ENCODE measurements around the gene LARP1B. TPM values are rescaled to one million over a fixed set of nuclear protein-coding genes. Genes with fewer than 3 reads are reported as not detected.
"Not testable (repeated sequence)": the region's sequence is repeated elsewhere in the genome, so short reads cannot be mapped to it uniquely, and the experiment has no call there.

Gene LARP1B
- total and polyA plus RNA-seq, 9 of the 15 experiments (the other 6 are each of a cell fraction or from before 2014, with no cell fraction given) = 19.2 to 59.7 (median 37.9) TPM

GRCh38 chr4:128256539-128256938 lies 195.4 kb downstream of the LARP1B start (continued):
- TF ChIP-seq CREB3 (tag; conservative IDR thresholded peaks at IDR 0.05; ENCODE audit: low read depth) (no peak), FUS (optimal IDR thresholded peaks at IDR 0.05; ENCODE audit: low read depth, low read length) (no peak)

GRCh38 chr4:128258166-128258565 lies 197.1 kb downstream of the LARP1B start:
- intact Hi-C loops (cut with micrococcal nuclease); POLR2A ChIA-PET; CTCF ChIA-PET (ENCODE audit: low intra/inter-chr PET ratio); H3K36me3 ChIP-seq (ENCODE audit: control insufficient read depth, insufficient read depth, low read length); ATAC-seq; H2AFZ ChIP-seq (ENCODE audit: low read depth, low read length); H3K9me1 ChIP-seq (ENCODE audit: control insufficient read depth, insufficient read depth, low read length); H3K4me2 ChIP-seq (ENCODE audit: insufficient read depth, low read length); FAIRE-seq; H3K27me3 ChIP-seq (ENCODE audit: control insufficient read depth in 2 of 2, insufficient read depth in 2 of 2, low read length in 2 of 2); H3K27ac ChIP-seq (ENCODE audit: extremely low read depth, low read depth, low read length); H3K79me2 ChIP-seq (ENCODE audit: control insufficient read depth, insufficient read depth, low read length); in situ Hi-C loops (cut with MboI); H3K4me1 ChIP-seq (replicated peaks in 1 of 2; ENCODE audit: control insufficient read depth in 2 of 2, insufficient read depth in 2 of 2, low read length in 2 of 2); H3K9ac ChIP-seq (ENCODE audit: insufficient read depth in 1 of 2, low read depth in 2 of 2, low read length in 2 of 2); H3K9me3 ChIP-seq (replicated peaks; ENCODE audit: control insufficient read depth, insufficient read depth, low read depth, low read length); H4K20me1 ChIP-seq (replicated peaks; ENCODE audit: control insufficient read depth, insufficient read depth, low read length); BruUV-seq (replicated peaks); H3K4me3 ChIP-seq; DNase-seq (ENCODE audit: extremely low read depth in 1 of 4, low spot score in 3 of 4): not testable (repeated sequence)
- WGBS (ENCODE audit: insufficient coverage, low coverage, missing lambda C conversion rate) = 40% methylated on average over 4 of the region's 4 CpGs

DNA sequence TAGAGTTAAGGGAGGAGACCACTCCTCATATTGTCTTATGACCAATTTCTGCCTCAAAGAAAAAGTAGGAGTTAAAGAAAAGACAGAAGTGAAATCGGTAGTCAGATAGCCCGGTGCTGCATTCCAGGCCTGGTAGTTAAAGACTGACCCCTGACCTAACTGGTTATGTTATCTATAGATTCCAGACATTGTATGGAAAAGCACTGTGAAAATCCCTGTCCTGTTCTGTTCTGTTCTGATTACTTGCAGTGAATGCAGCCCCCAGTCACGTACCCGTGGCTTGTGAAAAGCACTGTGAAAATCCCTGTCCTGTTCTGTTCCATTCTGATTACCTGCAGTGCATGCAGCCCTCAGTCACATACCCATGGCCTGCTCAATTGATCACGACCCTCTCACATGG lies 198.8 kb downstream of the LARP1B start:
- H2AFZ ChIP-seq (ENCODE audit: low read depth, low read length); H3K27me3 ChIP-seq (ENCODE audit: control insufficient read depth in 2 of 2, insufficient read depth in 2 of 2, low read length in 2 of 2); intact Hi-C loops (cut with micrococcal nuclease); FAIRE-seq; in situ Hi-C loops (cut with MboI); H3K4me3 ChIP-seq; BruUV-seq (replicated peaks); H3K36me3 ChIP-seq (ENCODE audit: control insufficient read depth, insufficient read depth, low read length); H3K79me2 ChIP-seq (ENCODE audit: control insufficient read depth, insufficient read depth, low read length); H3K27ac ChIP-seq (ENCODE audit: extremely low read depth, low read depth, low read length); H3K9me1 ChIP-seq (ENCODE audit: control insufficient read depth, insufficient read depth, low read length); H4K20me1 ChIP-seq (replicated peaks; ENCODE audit: control insufficient read depth, insufficient read depth, low read length); H3K9ac ChIP-seq (ENCODE audit: insufficient read depth in 1 of 2, low read depth in 2 of 2, low read length in 2 of 2); H3K4me2 ChIP-seq (ENCODE audit: insufficient read depth, low read length); CTCF ChIA-PET (ENCODE audit: low intra/inter-chr PET ratio); H3K4me1 ChIP-seq (replicated peaks in 1 of 2; ENCODE audit: control insufficient read depth in 2 of 2, insufficient read depth in 2 of 2, low read length in 2 of 2); H3K9me3 ChIP-seq (replicated peaks; ENCODE audit: control insufficient read depth, insufficient read depth, low read depth, low read length); TF ChIP-seq FOXM1 (CRISPR knock-in tag; IDR thresholded peaks at IDR 0.05; ENCODE audit: low read depth): not testable (repeated sequence)
- WGBS (ENCODE audit: insufficient coverage, low coverage, missing lambda C conversion rate) = 2% methylated on average over 5 of the region's 5 CpGs
- peak in 1 of 4 experiments; percentile 39 for DNase-seq (ENCODE audit: extremely low read depth in 1 of 4, low spot score in 3 of 4)
- ATAC-seq = peak; percentile 56
- POLR2A ChIA-PET = interaction anchor here (0.7 kb wide), 1 partner anchor 16 kb away, joined by 3 read pairs; no protein-coding TSS in a partner anchor
- 0 out of 2 replicates have a peak, but pooled peaks have one; percentile 35 for TF ChIP-seq NFIC (IDR thresholded peaks at IDR 0.05)
- TF ChIP-seq SOX6 (IDR thresholded peaks at IDR 0.05) = peak; percentile 63; the same call in 1 of the 2 replicates
- TF ChIP-seq KDM1A (IDR thresholded peaks at IDR 0.05) = peak; percentile 97
- TF ChIP-seq GATA2 (CRISPR knock-in tag; IDR thresholded peaks at IDR 0.05) = 0 out of 2 replicates have a peak, but pooled peaks have one; percentile 37
- peak; percentile 44; the same call in 1 of the 2 replicates for TF ChIP-seq FOXM1 (IDR thresholded peaks at IDR 0.05; ENCODE audit: low read depth)
- TF ChIP-seq NR2C1 (IDR thresholded peaks at IDR 0.05) = peak; percentile 72; the same call in 1 of the 2 replicates
- peak; percentile 77 for TF ChIP-seq NR2C1 (tag; IDR thresholded peaks at IDR 0.05)
- 0 out of 2 replicates have a peak, but pooled peaks have one; percentile 30 for TF ChIP-seq SMARCA4 (IDR thresholded peaks at IDR 0.05)
- peak in 1 of 2 experiments; percentile 85; a peak in 2 of 4 replicates for TF ChIP-seq HDAC1 (IDR thresholded peaks at IDR 0.05)
- TF ChIP-seq ARID1B (IDR thresholded peaks at IDR 0.05) = peak; percentile 82
- peak; percentile 94 for TF ChIP-seq HDAC2 (IDR thresholded peaks at IDR 0.05)
- TF ChIP-seq TAL1 (IDR thresholded peaks at IDR 0.05) = peak; percentile 82
- peak; percentile 68 for TF ChIP-seq NCOR1 (IDR thresholded peaks at IDR 0.05)
- 0 out of 4 replicates have a peak, but pooled peaks of 1 of the 2 experiments have one; percentile 40 for TF ChIP-seq TEAD1 (CRISPR knock-in tag; IDR thresholded peaks at IDR 0.05)
- peak; percentile 89 for TF ChIP-seq CBFA2T3 (IDR thresholded peaks at IDR 0.05)
